ENCODE data around the gene STMN3. TPM values are rescaled to one million over a fixed set of nuclear protein-coding genes. Genes with fewer than 3 reads are reported as not detected.
"Not testable (repeated sequence)": the region's sequence is repeated elsewhere in the genome, so short reads cannot be mapped to it uniquely, and the experiment has no call there.

Gene STMN3
- total RNA-seq, 1 donor from 2014 or later = 40.8 TPM

DNA sequence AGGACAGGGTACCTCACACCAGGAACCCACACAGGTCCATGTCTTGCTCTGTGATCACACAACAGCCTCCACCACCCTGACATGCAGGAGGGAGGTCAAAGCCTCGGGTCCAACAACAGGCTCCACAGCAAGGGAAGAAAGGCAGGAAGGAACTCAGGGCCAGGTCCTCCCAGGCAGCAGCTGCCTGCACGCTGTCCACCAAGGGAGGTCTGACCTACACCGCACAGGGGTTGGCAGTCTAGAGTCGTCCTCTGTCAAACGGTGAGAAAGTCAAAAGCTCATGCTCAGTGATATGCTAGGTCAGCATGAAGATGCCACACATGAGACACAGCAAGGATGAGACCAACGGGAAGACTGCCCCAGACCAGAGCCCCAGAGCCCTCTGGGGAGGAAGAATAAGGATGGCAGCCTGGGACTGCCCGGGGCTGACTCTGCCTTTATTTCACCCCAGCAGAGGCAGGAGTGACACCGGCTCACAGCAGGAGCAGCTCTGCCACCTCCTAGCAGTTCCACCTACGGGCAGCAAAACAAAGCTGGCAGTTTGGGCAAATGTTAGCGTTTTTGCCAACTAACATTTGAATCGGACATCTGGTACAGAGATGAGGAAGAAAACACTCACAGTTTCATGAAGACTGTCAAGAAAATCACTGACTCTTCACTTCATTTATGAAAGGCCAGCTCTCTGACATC lies 34.8 kb downstream of the STMN3 start:
- no peaks in the 10 kb centered on the region for H3K27me3 ChIP-seq (ENCODE audit: control insufficient read depth, insufficient read depth, low read length)
- TF ChIP-seq, protein P1, sequence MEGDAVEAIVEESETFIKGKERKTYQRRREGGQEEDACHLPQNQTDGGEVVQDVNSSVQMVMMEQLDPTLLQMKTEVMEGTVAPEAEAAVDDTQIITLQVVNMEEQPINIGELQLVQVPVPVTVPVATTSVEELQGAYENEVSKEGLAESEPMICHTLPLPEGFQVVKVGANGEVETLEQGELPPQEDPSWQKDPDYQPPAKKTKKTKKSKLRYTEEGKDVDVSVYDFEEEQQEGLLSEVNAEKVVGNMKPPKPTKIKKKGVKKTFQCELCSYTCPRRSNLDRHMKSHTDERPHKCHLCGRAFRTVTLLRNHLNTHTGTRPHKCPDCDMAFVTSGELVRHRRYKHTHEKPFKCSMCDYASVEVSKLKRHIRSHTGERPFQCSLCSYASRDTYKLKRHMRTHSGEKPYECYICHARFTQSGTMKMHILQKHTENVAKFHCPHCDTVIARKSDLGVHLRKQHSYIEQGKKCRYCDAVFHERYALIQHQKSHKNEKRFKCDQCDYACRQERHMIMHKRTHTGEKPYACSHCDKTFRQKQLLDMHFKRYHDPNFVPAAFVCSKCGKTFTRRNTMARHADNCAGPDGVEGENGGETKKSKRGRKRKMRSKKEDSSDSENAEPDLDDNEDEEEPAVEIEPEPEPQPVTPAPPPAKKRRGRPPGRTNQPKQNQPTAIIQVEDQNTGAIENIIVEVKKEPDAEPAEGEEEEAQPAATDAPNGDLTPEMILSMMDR (IDR thresholded peaks at IDR 0.05; ENCODE audit: insufficient read depth, low read length, poor library complexity, severe bottlenecking) = no peak
- DNase-seq (ENCODE audit: low read depth) = no peak
- H3K36me3 ChIP-seq (ENCODE audit: control insufficient read depth, insufficient read depth, low read length) = no peaks in the 10 kb centered on the region
- H3K4me3 ChIP-seq (ENCODE audit: low read depth, low read length) = no peak overlapping the region

GRCh38 chr20:63617876-63618265 lies 35.4 kb downstream of the STMN3 start:
- DNase-seq (ENCODE audit: low read depth) = no peak
- no peaks in the 10 kb centered on the region for H3K36me3 ChIP-seq (ENCODE audit: control insufficient read depth, insufficient read depth, low read length)
- H3K4me3 ChIP-seq (ENCODE audit: low read depth, low read length) = no peak overlapping the region
- TF ChIP-seq, protein P1 (IDR thresholded peaks at IDR 0.05; ENCODE audit: insufficient read depth, low read length, poor library complexity, severe bottlenecking) = no peak
- no peaks in the 10 kb centered on the region for H3K27me3 ChIP-seq (ENCODE audit: control insufficient read depth, insufficient read depth, low read length)

DNA sequence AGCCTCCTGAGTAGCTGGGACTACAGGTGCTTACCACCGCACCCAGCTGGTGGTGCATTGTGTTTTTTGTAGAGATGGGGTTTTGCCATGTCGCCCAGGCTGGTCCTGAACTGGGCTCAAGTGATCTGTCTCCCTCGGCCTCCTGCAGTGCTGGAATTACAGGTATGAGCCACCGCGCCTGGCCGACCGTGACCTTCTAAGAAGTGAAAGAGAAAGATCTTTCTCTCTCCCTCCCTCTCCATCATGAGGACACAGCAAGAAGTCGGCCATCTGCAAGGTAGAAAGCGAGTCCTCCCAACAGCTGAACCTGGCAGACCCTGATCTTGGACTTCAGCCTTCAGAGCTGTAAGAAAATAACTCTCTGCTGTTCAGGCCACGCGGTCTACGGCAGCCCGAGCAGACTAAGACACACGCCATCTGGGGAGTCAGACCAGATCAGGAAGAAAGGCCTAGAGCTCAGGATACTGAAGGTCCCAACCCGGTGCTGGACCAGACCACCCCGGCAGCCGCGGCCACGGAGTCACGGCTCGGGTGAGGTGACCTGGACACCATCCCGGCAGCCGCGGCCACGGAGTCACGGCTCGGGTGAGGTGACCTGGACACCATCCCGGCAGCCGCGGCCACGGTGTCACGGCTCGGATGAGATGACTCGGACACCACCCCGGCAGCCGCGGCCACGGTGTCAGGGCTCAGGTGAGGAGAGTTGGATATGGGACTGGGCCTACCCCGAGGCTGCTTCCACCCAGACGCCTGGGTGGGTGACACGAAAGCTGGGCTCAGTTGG lies 35.9 kb downstream of the STMN3 start:
- no peak for DNase-seq (ENCODE audit: low read depth)
- H3K36me3 ChIP-seq (ENCODE audit: control insufficient read depth, insufficient read depth, low read length) = no peaks in the 10 kb centered on the region
- TF ChIP-seq, protein P1 (IDR thresholded peaks at IDR 0.05; ENCODE audit: insufficient read depth, low read length, poor library complexity, severe bottlenecking) = no peak

GRCh38 chr20:63613863-63614594 lies 39.2 kb downstream of the STMN3 start:
- not testable (repeated sequence) for DNase-seq (ENCODE audit: low read depth); H3K27me3 ChIP-seq (ENCODE audit: control insufficient read depth, insufficient read depth, low read length); H3K4me3 ChIP-seq (ENCODE audit: low read depth, low read length); H3K36me3 ChIP-seq (ENCODE audit: control insufficient read depth, insufficient read depth, low read length)

More for the DNA sequence above, 35.9 kb downstream of the STMN3 start:
- no peak overlapping the region for H3K4me3 ChIP-seq (ENCODE audit: low read depth, low read length)
- H3K27me3 ChIP-seq (ENCODE audit: control insufficient read depth, insufficient read depth, low read length) = no peaks in the 10 kb centered on the region

- no peaks in the 10 kb centered on the region for H3K27me3 ChIP-seq (ENCODE audit: control insufficient read depth, insufficient read depth, low read length)
- TF ChIP-seq, protein P1 (IDR thresholded peaks at IDR 0.05; ENCODE audit: insufficient read depth, low read length, poor library complexity, severe bottlenecking) = no peak
- H3K4me3 ChIP-seq (ENCODE audit: low read depth, low read length) = no peak overlapping the region
- H3K36me3 ChIP-seq (ENCODE audit: control insufficient read depth, insufficient read depth, low read length) = no peaks in the 10 kb centered on the region
- DNase-seq (ENCODE audit: low read depth) = no peak
Observed at GRCh38 chr20:63612276-63612931, 40.8 kb downstream of the STMN3 start.

DNA sequence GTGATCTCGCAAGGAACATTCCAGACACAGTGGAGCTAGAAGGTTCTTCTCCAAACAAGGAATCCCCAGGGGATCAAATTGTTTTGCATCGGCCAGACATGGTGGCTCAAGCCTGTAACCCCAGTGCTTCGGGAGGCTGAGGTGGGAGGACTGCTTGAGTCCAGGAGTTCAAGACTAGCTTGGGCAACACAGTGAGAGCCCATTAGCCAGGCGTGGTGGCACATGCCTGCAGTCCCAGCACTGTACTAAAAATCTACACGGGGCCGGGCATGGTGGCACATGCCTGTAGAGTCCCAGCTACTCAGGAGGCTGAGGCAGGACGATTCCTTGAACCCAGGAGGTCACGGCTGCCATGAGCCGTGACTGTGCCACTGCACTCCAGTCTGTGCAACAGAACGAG lies 41.6 kb downstream of the STMN3 start:
- Histone ChIP-seq H3K27me3 (ENCODE audit: control insufficient read depth, insufficient read depth, low read length) (no peaks in the 10 kb centered on the region), H3K4me3 (ENCODE audit: low read depth, low read length) (no peak overlapping the region), H3K36me3 (ENCODE audit: control insufficient read depth, insufficient read depth, low read length) (no peaks in the 10 kb centered on the region)
- TF ChIP-seq, protein P1 (IDR thresholded peaks at IDR 0.05; ENCODE audit: insufficient read depth, low read length, poor library complexity, severe bottlenecking) = no peak
- DNase-seq (ENCODE audit: low read depth) = no peak

Data from kidney epithelial cell (primary cell).